ENCODE data around the gene NLRC4. TPM values are rescaled to one million over a fixed set of nuclear protein-coding genes. Genes with fewer than 3 reads are reported as not detected.
"Not testable (repeated sequence)": the region's sequence is repeated elsewhere in the genome, so short reads cannot be mapped to it uniquely, and the experiment has no call there.

NLRC4 gene
- total and polyA plus RNA-seq, 2 donors (not counting 1 experiment from before 2014, with no cell fraction given): 0.64 to 0.94 TPM

DNA sequence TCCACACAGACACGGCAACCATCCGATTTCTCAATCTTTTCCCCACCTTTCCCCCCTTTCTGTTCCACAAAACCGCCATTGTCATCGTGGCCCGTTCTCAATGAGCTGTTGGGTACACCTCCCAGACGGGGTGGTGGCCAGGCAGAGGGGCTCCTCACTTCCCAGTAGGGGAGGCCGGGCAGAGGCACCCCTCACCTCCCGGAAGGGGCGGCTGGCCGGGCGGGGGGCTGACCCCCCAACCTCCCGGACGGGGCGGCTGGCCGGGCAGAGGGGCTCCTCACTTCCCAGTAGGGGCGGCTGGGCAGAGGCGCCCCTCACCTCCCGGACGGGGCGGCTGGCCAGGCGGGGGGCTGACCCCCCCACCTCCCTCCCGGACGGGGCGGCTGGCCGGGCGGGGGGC, 28.8 kb upstream of the NLRC4 start:
- peaks cover 20% of the 10 kb centered on the region for H3K79me2 ChIP-seq (ENCODE audit: control insufficient read depth, insufficient read depth, low read length)
- CTCF ChIA-PET; H3K27ac Mint-ChIP-seq; ATAC-seq (ENCODE audit: low read depth); H3K9me3 ChIP-seq (ENCODE audit: control extremely low read depth in 1 of 3, control insufficient read depth in 2 of 3, insufficient read depth in 1 of 3, low read length in 2 of 3); H3K4me1 ChIP-seq (ENCODE audit: control insufficient read depth in 2 of 2, insufficient read depth in 2 of 2, low read length in 2 of 2); intact Hi-C loops (cut with micrococcal nuclease); POLR2A ChIA-PET; H3K4me3 ChIP-seq (ENCODE audit: control extremely low read depth in 1 of 5, extremely low read depth in 1 of 5, insufficient read depth in 1 of 5, low read depth in 2 of 5, low read length in 4 of 5); H3K4me2 ChIP-seq (replicated peaks; ENCODE audit: low read depth, low read length, poor library complexity, severe bottlenecking); H3K4me1 Mint-ChIP-seq; H3K4me3 Mint-ChIP-seq; H3K27ac ChIP-seq (ENCODE audit: low read length in 2 of 2); H3K9ac ChIP-seq (ENCODE audit: low read length); DNase-seq; H3K27me3 ChIP-seq (replicated peaks in 1 of 4; ENCODE audit: control extremely low read depth in 1 of 4, control insufficient read depth in 3 of 4, insufficient read depth in 4 of 4, low read length in 3 of 4); H3K27me3 Mint-ChIP-seq; H3K9me3 Mint-ChIP-seq (ENCODE audit: insufficient read depth); H2AFZ ChIP-seq (ENCODE audit: insufficient read depth, low read depth, low read length, poor library complexity, severe bottlenecking): not testable (repeated sequence)
- H4K20me1 ChIP-seq (ENCODE audit: control insufficient read depth, insufficient read depth, low read length, poor library complexity, severe bottlenecking): peaks cover 11% of the 10 kb centered on the region
- no CpG with 5 or more reads among the region's 26 CpGs for WGBS (ENCODE audit: insufficient coverage)
- peaks cover 4 to 32% of the 10 kb centered on the region in 2 experiments for H3K36me3 ChIP-seq (replicated peaks in 1 of 2; ENCODE audit: control extremely low read depth in 1 of 2, control insufficient read depth in 1 of 2, extremely low read depth in 1 of 2, insufficient read depth in 2 of 2, low read length in 1 of 2)

DNA sequence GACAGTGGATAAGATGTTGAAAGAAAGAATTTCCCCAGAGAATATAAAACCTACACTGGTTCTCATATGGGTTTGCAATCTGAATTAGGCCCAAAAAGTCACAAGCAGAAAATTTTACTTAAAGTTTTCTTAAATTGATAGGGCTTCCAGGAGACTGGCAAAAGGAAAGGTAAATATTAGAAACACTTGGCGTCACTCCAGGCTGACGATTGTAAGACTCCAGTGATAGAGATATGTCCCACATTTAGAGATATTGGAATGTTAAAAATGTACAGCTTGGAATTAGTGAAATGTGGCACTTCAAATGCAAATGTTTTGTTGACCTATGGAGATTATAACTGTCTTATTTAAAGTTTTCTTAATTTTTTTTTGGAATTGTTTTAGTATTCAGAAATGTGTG, 27.1 kb upstream of the NLRC4 start:
- Histone ChIP-seq H3K36me3 (replicated peaks in 1 of 2; ENCODE audit: control extremely low read depth in 1 of 2, control insufficient read depth in 1 of 2, extremely low read depth in 1 of 2, insufficient read depth in 2 of 2, low read length in 1 of 2) (peaks cover 4 to 30% of the 10 kb centered on the region in 2 experiments), H3K4me1 (ENCODE audit: control insufficient read depth in 2 of 2, insufficient read depth in 2 of 2, low read length in 2 of 2) (no peaks in the 10 kb centered on the region), H3K4me2 (replicated peaks; ENCODE audit: low read depth, low read length, poor library complexity, severe bottlenecking) (no peak overlapping the region), H2AFZ (ENCODE audit: insufficient read depth, low read depth, low read length, poor library complexity, severe bottlenecking) (no peak overlapping the region), H3K27me3 (replicated peaks in 1 of 4; ENCODE audit: control extremely low read depth in 1 of 4, control insufficient read depth in 3 of 4, insufficient read depth in 4 of 4, low read length in 3 of 4) (no peaks in the 10 kb centered on the region), H4K20me1 (ENCODE audit: control insufficient read depth, insufficient read depth, low read length, poor library complexity, severe bottlenecking) (peaks cover 23% of the 10 kb centered on the region), H3K27ac (ENCODE audit: low read length in 2 of 2) (no peak overlapping the region), H3K4me3 (ENCODE audit: control extremely low read depth in 1 of 5, extremely low read depth in 1 of 5, insufficient read depth in 1 of 5, low read depth in 2 of 5, low read length in 4 of 5) (no peak overlapping the region), H3K9ac (ENCODE audit: low read length) (no peak overlapping the region), H3K9me3 (ENCODE audit: control extremely low read depth in 1 of 3, control insufficient read depth in 2 of 3, insufficient read depth in 1 of 3, low read length in 2 of 3) (peaks cover 0 to 6% (median 0%) of the 10 kb centered on the region in 3 donors), H3K79me2 (ENCODE audit: control insufficient read depth, insufficient read depth, low read length) (peaks cover 34% of the 10 kb centered on the region)
- ATAC-seq (ENCODE audit: low read depth) (no peak), DNase-seq (no peak)
- ChIA-PET POLR2A (no interaction called here), CTCF (no interaction called here)
- intact Hi-C loops (cut with micrococcal nuclease): no loop called here
- 100% methylated on average over 2 of the region's 2 CpGs for WGBS (ENCODE audit: insufficient coverage)
- peaks cover 15% of the 10 kb centered on the region for H3K4me1 Mint-ChIP-seq
- H3K27ac Mint-ChIP-seq: no peak overlapping the region
- H3K4me3 Mint-ChIP-seq: no peak overlapping the region
- no peaks in the 10 kb centered on the region for H3K27me3 Mint-ChIP-seq
- H3K9me3 Mint-ChIP-seq (ENCODE audit: insufficient read depth): no peaks in the 10 kb centered on the region
- TF ChIP-seq, protein P1, sequence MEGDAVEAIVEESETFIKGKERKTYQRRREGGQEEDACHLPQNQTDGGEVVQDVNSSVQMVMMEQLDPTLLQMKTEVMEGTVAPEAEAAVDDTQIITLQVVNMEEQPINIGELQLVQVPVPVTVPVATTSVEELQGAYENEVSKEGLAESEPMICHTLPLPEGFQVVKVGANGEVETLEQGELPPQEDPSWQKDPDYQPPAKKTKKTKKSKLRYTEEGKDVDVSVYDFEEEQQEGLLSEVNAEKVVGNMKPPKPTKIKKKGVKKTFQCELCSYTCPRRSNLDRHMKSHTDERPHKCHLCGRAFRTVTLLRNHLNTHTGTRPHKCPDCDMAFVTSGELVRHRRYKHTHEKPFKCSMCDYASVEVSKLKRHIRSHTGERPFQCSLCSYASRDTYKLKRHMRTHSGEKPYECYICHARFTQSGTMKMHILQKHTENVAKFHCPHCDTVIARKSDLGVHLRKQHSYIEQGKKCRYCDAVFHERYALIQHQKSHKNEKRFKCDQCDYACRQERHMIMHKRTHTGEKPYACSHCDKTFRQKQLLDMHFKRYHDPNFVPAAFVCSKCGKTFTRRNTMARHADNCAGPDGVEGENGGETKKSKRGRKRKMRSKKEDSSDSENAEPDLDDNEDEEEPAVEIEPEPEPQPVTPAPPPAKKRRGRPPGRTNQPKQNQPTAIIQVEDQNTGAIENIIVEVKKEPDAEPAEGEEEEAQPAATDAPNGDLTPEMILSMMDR (IDR thresholded peaks at IDR 0.05): no peak
- TF ChIP-seq EZH2 (IDR thresholded peaks at IDR 0.05; ENCODE audit: borderline replicate concordance, insufficient read depth, low read depth, low read length, poor library complexity, severe bottlenecking): no peak

Measured in B cell (primary cell).